Neural cell (in vitro differentiated cells): ENCODE data around the gene MAMLD1. TPM values are rescaled to one million over a fixed set of nuclear protein-coding genes. Genes with fewer than 3 reads are reported as not detected.

Experiments used
- H2AFZ ChIP-seq: fragments of 200-600, 300-800 bp; sonication (generic), shearing (Covaris generic); 2 replicates; pipeline ENCODE4 v1.6.0; 2014; ENCODE audit warnings: low read depth, mild to moderate bottlenecking, antibody characterized with exemption, low read length, moderate library complexity
- H3F3A ChIP-seq: fragments of 200-600 bp; shearing (Covaris generic); 2 replicates; pipeline ENCODE4 v1.6.1; 2016; ENCODE audit warnings: mild to moderate bottlenecking, moderate library complexity, mixed read lengths, antibody characterized with exemption, low read length; ENCODE audit not compliant: insufficient read depth, poor library complexity, severe bottlenecking
- H3K27ac ChIP-seq: fragments of 200-600, 300-800 bp; sonication (generic), shearing (Covaris generic); 2 replicates; pipeline ENCODE4 v1.5.1; 2014; ENCODE audit warnings: mild to moderate bottlenecking, low read length, moderate library complexity
- H3K27me3 ChIP-seq: fragments of 300-800, 200-600 bp; sonication (generic), shearing (Covaris generic); 2 replicates; pipeline ENCODE4 v1.6.0; 2014; ENCODE audit warnings: mild to moderate bottlenecking, low read depth, low read length, moderate library complexity; ENCODE audit not compliant: insufficient read depth
- H3K36me3 ChIP-seq: fragments of 300-800, 200-600 bp; sonication (generic), shearing (Covaris generic); 2 replicates; pipeline ENCODE4 v1.5.1; 2014; ENCODE audit warnings: mild to moderate bottlenecking, antibody characterized with exemption, low read length, moderate library complexity; ENCODE audit not compliant: insufficient read depth
- H3K4me2 ChIP-seq: fragments of 300-800, 200-600 bp; sonication (generic), shearing (Covaris generic); 2 replicates; pipeline ENCODE4 v1.6.0; 2014; ENCODE audit warnings: mild to moderate bottlenecking, low read length
- H3K4me3 ChIP-seq: fragments of 300-800, 200-600 bp; sonication (generic), shearing (Covaris generic); 2 replicates; pipeline ENCODE4 v1.5.1; 2014; ENCODE audit warnings: mild to moderate bottlenecking, low read length, moderate library complexity
- H3K79me2 ChIP-seq: fragments of 200-600 bp; shearing (Covaris generic); replicated peaks from 2 replicates; pipeline ENCODE4 v1.6.0; 2014; ENCODE audit warnings: mild to moderate bottlenecking, low read length, moderate library complexity; ENCODE audit not compliant: insufficient read depth
- H3K9ac ChIP-seq: fragments of 300-800, 200-600 bp; sonication (generic), shearing (Covaris generic); 2 replicates; pipeline ENCODE4 v1.6.1; 2016; ENCODE audit warnings: mild to moderate bottlenecking, low read length, mixed read lengths
- H3K9me2 ChIP-seq: fragments of 200-600 bp; shearing (Covaris generic); 2 replicates; pipeline ENCODE4 v1.6.1; 2016; ENCODE audit warnings: mild to moderate bottlenecking, low read length, mixed read lengths; ENCODE audit not compliant: insufficient read depth
- H3K9me3 ChIP-seq: fragments of 200-600, 300-800 bp; sonication (generic), shearing (Covaris generic); 2 replicates; pipeline ENCODE4 v1.6.1; 2016; ENCODE audit warnings: mild to moderate bottlenecking, mixed run types, low read length, moderate library complexity, mixed read lengths
- H4K20me1 ChIP-seq: fragments of 200-600 bp; shearing (Covaris generic); 2 replicates; pipeline ENCODE4 v1.6.1; 2016; ENCODE audit warnings: mild to moderate bottlenecking, mixed run types; ENCODE audit not compliant: insufficient read depth
- EP300 ChIP-seq: fragments of 450-650 bp; conservative IDR thresholded peaks from 2 replicates; pipeline ENCODE4 v1.6.1; 2014; ENCODE audit warnings: antibody characterized with exemption, mild to moderate bottlenecking, moderate library complexity; ENCODE audit not compliant: poor library complexity, severe bottlenecking
- EZH2 ChIP-seq: fragments of 200-600, 300-800 bp; shearing (Covaris generic), sonication (generic); IDR thresholded peaks from 2 replicates; pipeline ENCODE4 v1.6.1; 2014; ENCODE audit warnings: antibody characterized with exemption, low read length, borderline replicate concordance, mild to moderate bottlenecking; ENCODE audit not compliant: insufficient read depth, poor library complexity, severe bottlenecking
- MXI1 ChIP-seq: fragments of 450-650 bp; conservative IDR thresholded peaks from 2 replicates; pipeline ENCODE4 v1.6.1; 2014; ENCODE audit warnings: antibody characterized with exemption, mild to moderate bottlenecking; ENCODE audit not compliant: poor library complexity, severe bottlenecking
- POLR2AphosphoS5 ChIP-seq: IDR thresholded peaks from 2 replicates; pipeline ENCODE4 v1.6.1; 2012
- RAD21 ChIP-seq: fragments of 450-650 bp; conservative IDR thresholded peaks from 2 replicates; pipeline ENCODE4 v1.6.1; 2014; ENCODE audit warnings: antibody characterized with exemption, mild to moderate bottlenecking, moderate library complexity
- SMC3 ChIP-seq: fragments of 450-650 bp; conservative IDR thresholded peaks from 2 replicates; pipeline ENCODE4 v1.6.1; 2014; ENCODE audit warnings: antibody characterized with exemption, mild to moderate bottlenecking, moderate library complexity; ENCODE audit not compliant: poor library complexity
- TAF1 ChIP-seq: IDR thresholded peaks from 2 replicates; pipeline ENCODE4 v1.6.1; 2012; ENCODE audit warnings: low read depth
- polyA plus RNA-seq: library from polyadenylated mRNA; depleted of rRNA; stranded (reverse); fragments of >200 nt; gene quantifications from 2 replicates; pipeline ENCODE4 v1.2.3, GENCODE V29; 2014
- TF ChIP-seq, protein P1 (sequence below): IDR thresholded peaks from 2 replicates; pipeline ENCODE4 v1.6.1; 2012; ENCODE audit warnings: borderline replicate concordance
- TF ChIP-seq, protein P2 (sequence below): fragments of 450-650 bp; IDR thresholded peaks from 2 replicates; pipeline ENCODE4 v1.5.1; 2014; ENCODE audit warnings: antibody characterized with exemption, mild to moderate bottlenecking, moderate library complexity; ENCODE audit not compliant: poor library complexity, severe bottlenecking

Gene MAMLD1
- polyA plus RNA-seq, 1 donor from 2014 or later = 1.4 TPM

DNA sequence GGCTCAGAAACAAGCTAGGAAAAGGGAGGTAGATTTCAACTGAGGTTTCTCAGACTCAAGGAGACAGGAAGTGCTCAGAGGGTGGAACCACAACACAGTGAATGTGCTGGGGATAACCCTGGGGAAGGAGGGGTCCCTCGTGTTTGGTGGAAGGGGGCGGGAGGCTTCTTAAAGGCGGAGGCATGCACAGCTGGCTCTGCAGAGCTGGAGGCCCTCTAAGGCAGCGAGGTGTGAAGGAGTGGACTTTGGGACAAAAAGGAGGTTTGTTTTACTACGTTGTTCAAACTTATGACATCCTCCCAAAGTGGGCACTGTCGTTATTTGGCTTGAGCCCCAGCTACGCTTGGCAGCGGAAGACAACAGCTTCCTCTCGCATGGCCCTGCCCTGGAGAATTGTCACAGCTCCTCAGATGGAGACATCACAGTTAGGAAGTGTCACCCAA lies 183.6 kb downstream of the MAMLD1 start:
- Histone ChIP-seq H3K9me2 (no peaks in the 10 kb centered on the region), H3K4me2 (no peak overlapping the region), H3K36me3 (no peaks in the 10 kb centered on the region), H3K27me3 (no peaks in the 10 kb centered on the region), H3K4me3 (no peak overlapping the region), H3K9me3 (no peaks in the 10 kb centered on the region), H3F3A (no peaks in the 10 kb centered on the region), H3K27ac (no peak overlapping the region), H2AFZ (no peak overlapping the region), H3K79me2 (no peaks in the 10 kb centered on the region), H3K9ac (no peak overlapping the region), H4K20me1 (no peaks in the 10 kb centered on the region)
- no peak for TF ChIP-seq EZH2
- TF ChIP-seq RAD21 = no peak
- TF ChIP-seq TAF1 = no peak
- TF ChIP-seq SMC3 = no peak
- TF ChIP-seq POLR2AphosphoS5 = no peak
- TF ChIP-seq, protein P1, sequence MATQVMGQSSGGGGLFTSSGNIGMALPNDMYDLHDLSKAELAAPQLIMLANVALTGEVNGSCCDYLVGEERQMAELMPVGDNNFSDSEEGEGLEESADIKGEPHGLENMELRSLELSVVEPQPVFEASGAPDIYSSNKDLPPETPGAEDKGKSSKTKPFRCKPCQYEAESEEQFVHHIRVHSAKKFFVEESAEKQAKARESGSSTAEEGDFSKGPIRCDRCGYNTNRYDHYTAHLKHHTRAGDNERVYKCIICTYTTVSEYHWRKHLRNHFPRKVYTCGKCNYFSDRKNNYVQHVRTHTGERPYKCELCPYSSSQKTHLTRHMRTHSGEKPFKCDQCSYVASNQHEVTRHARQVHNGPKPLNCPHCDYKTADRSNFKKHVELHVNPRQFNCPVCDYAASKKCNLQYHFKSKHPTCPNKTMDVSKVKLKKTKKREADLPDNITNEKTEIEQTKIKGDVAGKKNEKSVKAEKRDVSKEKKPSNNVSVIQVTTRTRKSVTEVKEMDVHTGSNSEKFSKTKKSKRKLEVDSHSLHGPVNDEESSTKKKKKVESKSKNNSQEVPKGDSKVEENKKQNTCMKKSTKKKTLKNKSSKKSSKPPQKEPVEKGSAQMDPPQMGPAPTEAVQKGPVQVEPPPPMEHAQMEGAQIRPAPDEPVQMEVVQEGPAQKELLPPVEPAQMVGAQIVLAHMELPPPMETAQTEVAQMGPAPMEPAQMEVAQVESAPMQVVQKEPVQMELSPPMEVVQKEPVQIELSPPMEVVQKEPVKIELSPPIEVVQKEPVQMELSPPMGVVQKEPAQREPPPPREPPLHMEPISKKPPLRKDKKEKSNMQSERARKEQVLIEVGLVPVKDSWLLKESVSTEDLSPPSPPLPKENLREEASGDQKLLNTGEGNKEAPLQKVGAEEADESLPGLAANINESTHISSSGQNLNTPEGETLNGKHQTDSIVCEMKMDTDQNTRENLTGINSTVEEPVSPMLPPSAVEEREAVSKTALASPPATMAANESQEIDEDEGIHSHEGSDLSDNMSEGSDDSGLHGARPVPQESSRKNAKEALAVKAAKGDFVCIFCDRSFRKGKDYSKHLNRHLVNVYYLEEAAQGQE = no peak
- no peak for TF ChIP-seq EP300

DNA sequence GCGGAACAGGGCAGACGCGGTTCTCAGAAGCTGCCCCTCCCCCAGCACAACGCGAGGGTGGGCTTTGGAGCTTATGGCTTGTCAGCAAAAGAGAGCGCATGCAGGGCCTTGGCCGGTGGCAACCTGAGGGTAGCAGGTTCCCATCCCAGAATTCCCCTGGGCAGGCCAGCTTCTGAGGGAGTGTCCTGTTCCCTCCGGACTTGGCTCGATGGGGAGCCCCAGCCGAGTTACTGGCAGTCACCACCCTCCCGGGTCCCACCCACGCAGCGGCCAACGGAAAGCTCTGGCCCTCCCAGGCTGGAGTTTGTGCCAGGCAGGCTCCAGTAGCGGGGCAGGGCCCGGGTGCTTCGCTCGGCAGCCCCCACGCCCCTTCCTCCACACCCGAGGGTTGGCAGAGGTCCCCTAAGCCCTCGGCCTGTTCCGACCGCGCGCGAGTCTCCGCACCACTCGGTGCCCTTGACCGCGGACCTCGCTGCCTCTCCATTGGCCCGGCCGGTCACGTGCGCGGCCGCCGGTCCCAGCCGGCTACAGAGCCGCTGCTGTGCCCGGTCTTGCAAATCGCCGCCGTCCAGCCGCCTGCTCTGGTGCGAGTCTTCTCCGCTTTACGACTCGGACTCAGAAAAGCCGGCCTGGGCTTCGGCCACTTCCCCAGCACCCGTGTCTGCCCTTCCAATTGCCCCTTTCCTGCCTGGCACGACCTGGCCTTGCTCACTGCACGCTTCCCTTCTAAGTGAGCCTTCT lies 184.4 kb downstream of the MAMLD1 start:
- no peak overlapping the region for H3K9ac ChIP-seq
- no peak overlapping the region for H3K27ac ChIP-seq
- no peak overlapping the region for H3K4me2 ChIP-seq
- H3K9me3 ChIP-seq = no peaks in the 10 kb centered on the region
- H3K36me3 ChIP-seq = no peaks in the 10 kb centered on the region
- no peaks in the 10 kb centered on the region for H3F3A ChIP-seq
- no peaks in the 10 kb centered on the region for H4K20me1 ChIP-seq
- no peaks in the 10 kb centered on the region for H3K9me2 ChIP-seq
- no peak overlapping the region for H2AFZ ChIP-seq
- H3K79me2 ChIP-seq = no peaks in the 10 kb centered on the region
- H3K4me3 ChIP-seq = peak overlapping the region; percentile 40
- TF ChIP-seq TAF1 (no peak), SMC3 (no peak), MXI1 (no peak), EP300 (no peak), POLR2AphosphoS5 (no peak), RAD21 (no peak), EZH2 (no peak)
- TF ChIP-seq, protein P1 = no peak
- TF ChIP-seq, protein P2, sequence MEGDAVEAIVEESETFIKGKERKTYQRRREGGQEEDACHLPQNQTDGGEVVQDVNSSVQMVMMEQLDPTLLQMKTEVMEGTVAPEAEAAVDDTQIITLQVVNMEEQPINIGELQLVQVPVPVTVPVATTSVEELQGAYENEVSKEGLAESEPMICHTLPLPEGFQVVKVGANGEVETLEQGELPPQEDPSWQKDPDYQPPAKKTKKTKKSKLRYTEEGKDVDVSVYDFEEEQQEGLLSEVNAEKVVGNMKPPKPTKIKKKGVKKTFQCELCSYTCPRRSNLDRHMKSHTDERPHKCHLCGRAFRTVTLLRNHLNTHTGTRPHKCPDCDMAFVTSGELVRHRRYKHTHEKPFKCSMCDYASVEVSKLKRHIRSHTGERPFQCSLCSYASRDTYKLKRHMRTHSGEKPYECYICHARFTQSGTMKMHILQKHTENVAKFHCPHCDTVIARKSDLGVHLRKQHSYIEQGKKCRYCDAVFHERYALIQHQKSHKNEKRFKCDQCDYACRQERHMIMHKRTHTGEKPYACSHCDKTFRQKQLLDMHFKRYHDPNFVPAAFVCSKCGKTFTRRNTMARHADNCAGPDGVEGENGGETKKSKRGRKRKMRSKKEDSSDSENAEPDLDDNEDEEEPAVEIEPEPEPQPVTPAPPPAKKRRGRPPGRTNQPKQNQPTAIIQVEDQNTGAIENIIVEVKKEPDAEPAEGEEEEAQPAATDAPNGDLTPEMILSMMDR = no peak
- H3K27me3 ChIP-seq = no peaks in the 10 kb centered on the region
